Ovary (tissue), 3 donors: ENCODE data around the gene LRP1B.

ENCODE experiments used
- CTCF ChIP-seq, 3 donors: fragments of 450-650 bp in 2 of 3; fragments of 200-600 bp in 1 of 3; IDR thresholded peaks; one replicate each; pipeline versions ENCODE4 v1.5.1 to v1.8.0; 2016 to 2022; ENCODE audit warnings: antibody characterized with exemption in 3 of 3, mild to moderate bottlenecking in 1 of 3
- EP300 ChIP-seq: sonication (generic); formaldehyde crosslinking; IDR thresholded peaks from one replicate; pipeline ENCODE4 v1.6.1; 2017; ENCODE audit warnings: antibody characterized with exemption
- POLR2A ChIP-seq: fragments of 450-650 bp; IDR thresholded peaks from one replicate; pipeline ENCODE4 v1.6.1; 2017; ENCODE audit warnings: antibody characterized with exemption, mild to moderate bottlenecking, moderate library complexity
- donor health status: DM: no; HTN: no; CAD: no.

GRCh38 chr2:140747665-140748064 is 1383.2 kb downstream of the LRP1B start:
- TF ChIP-seq CTCF (IDR thresholded peaks at IDR 0.05) (no peak), POLR2A (no peak), EP300 (no peak)
